HG03108 (cell line): ENCODE results near the gene PLCL2.

Experiments
- ATAC-seq: cut with Tn5 transposase; IDR thresholded peaks from one replicate; pipeline ENCODE4 v1.9.1; 2021; ENCODE audit warnings: moderate library complexity; ENCODE audit not compliant: unreplicated experiment

The PLCL2 gene

DNA sequence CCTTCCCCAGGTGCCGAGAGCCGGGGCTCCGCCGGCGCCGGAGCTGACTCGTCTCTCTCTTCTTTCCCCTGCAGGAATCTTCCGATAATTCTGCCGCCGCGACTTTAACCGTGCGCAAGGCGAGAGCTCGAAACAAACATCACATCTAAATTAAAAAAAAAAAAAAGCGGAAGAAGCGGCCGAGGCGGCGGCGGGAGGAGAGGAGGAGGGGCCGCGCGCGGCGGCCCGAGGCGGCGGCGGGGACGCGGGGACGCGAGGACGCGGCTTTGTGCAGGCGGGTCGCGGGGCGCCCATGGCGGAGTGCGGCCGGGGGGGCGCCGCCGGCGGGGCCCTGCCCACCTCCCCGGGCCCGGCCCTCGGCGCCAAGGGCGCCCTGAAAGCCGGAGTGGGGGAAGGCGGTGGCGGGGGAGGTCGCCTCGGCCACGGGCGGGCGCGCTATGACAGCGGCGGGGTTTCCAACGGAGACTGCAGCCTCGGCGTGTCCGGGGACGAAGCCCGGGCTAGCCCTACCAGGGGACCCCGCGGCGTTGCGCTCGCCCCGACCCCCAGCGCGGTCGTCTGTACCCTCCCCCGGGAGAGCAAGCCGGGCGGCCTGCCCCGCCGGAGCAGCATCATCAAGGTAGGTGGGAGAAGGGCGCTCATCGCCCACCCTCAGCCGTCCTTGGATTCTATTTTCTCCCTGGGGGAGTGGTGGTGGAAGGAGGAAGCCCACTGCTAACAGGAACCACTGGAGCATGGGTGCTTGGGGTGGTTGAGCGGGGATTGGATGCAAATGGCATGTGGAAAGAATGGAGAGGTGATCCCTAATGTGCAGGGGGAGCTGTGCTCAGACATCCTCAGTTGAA is at the start of gene PLCL2:
Gene PLCL2 (plus strand): TSS at position 208 of the 845 bp plus-strand sequence. CDS start 85 bp downstream, at position 293.
- peak; percentile 24 for ATAC-seq

DNA sequence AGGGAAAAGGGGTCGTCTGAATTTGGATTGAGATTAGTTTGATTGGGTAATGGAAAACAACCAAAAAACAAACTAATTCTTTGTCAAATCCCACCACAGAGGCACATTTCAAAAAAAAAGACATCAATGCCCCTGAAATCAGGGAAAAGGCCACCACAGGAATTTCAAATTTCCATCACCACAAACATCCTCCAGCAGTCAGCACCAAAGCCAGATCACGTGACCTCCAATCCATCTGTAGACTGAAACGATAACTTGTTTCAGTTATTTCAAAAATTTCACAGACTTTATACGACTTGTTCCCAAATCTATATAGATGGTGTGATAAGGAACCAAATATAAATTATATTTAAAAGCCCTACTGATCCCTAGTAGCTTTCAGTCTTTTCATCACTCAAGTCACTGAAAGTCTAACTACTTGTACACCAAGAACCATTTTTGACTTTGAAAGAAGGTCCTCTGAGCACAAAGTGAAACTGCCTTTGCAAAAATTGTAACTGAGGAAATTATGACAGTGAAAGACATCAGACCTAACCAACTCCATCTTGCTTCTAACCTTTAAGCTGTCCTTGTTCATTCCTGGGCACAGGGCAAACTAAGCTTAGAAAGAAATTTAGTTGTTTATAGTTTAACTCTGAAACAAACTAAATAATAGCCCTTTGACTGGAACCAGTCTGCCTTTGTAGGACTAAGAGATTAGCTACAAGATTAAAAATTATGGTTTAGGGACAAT is 48.1 kb upstream of the PLCL2 start:
- ATAC-seq: no peak

DNA sequence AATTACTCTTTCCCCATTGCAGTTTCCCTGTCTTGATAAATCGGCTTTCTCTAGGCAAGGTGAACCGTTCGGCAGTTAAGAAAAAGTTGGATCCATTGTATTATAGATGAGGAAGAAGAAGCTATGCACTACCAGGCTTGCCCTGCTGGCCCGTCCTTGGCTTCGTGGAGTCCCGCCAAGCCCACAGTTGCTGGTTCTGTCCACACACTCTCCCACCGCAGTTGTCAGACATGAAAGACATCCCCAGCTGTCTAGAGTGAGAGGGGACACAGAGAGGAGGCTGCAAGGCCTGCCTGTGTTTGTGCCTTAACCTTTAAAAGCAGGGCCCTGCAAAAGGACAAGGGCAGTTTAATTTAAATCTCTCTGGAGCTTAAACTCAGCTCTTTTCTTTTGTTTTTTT is 47.2 kb upstream of the PLCL2 start:
- no peak for ATAC-seq

DNA sequence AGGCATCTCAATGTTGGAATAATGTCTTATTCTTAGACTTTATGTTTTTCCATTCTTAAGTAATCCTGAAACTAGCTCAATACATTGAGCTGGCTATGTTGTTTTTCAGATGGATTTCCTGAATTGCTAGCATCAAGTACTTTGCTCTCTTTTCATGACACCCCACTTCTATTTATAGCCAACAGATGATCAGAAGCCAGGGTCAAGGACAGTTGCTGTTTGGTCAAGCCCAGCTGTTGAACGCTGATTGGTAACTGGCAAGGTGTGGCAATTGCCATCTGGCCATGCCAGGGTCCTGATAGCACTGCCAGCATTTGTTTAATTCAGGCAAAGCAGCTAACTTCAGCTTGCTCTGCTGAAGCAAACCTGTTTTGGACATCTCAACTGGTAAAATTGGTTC is 46.2 kb upstream of the PLCL2 start:
- no peak for ATAC-seq

DNA sequence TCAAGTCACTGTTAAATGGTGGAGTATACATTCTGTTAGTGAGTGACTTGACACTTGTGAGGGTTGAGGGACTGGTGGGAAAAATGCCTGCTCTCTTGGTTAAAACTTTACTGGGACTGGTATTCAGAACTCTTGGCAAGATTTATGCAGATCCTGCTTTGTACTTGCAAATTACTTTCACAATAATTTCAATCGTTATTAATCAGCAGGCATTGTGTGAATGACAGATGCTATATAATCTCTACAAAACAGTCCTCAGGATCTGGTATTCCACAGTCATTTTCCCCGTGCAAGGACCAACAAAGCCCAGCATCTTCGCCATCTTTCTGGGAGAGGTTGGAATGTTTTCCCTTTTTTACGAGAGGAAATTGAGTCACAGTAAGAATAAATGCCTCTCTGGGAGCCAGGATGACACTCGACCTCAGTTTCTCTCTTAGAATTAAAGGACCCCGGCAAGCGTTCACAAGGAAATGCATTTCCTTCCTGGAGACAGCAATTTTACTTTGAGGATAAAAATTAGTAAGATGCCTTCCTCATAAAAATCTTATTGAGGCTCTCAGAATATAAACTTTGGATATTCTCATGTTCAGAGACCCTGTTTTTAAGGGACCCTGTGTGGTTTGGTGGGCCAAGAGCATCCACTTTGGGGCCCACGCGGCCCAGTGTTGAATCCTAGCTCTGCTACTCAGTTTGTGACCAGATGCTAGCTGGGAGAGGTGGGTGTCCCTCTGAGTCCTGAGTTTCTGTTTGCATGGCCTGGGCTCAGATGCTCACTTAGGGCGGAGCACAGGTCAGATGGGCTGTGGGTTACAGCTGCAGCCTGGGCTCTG is 45.3 kb upstream of the PLCL2 start:
- ATAC-seq: no peak

DNA sequence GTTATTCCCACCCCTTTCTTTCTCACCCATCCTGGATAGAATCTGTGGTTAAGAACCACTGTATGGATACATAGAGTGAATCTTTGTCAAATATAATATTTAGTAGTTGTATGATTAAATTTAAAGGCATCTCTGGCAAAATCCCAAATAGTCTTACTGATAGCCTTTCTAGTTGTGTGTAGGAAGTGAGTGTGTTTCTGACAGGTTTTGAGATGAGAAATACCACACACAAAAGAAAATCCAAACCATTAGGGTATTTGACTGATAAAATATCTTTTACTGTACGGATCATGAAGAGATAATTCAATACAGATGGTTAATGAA is 44.7 kb upstream of the PLCL2 start:
- ATAC-seq: no peak

DNA sequence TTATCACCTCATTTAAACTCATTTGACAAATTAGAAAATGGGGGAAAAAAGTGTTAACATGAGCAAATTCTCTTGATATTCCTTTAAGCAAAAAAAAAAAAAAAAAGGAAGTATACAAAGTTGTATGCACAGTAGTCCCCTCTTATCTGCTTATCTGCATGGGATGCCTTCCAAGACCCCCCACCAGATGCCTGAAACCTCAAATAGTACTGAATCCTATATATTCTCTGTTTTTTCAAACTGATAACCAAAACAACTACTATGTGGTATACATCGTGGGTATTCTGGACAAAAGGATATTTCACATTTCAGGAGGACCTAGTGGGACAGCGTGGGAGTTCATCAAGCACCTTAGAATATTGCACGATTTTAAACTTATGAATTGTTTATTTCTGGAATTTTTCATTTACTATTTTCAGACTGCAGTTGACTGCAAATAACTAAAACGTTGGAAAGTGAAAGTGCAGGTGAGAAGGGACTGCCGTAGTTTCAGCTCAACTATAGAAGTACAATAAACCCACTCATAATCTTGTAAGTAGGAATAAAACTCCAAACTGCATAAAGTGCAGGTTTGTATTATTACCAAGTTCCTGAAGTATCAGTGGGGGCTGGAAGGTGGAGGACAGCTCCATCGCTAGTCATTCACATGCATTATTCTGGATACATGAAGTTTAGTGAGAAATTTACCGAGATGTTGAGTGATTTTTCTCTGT is 43.6 kb upstream of the PLCL2 start:
- no peak for ATAC-seq

DNA sequence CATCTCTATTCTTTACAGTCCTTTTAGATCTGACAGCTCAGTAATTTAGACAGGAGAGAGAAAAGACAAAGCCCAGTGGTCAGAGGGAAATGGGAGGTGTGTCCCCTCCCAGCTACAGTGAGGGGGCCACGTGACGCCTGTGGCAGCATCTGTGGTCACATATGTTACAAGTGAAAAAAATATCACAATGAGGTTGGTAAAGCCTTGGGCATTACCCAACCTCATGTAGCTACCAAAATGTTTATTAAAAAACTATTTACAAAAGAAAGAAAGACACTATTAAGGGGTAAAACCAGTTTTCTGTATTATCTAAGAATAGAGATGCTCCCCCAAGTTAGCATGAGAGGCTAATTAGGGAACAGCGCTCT is 42.9 kb upstream of the PLCL2 start:
- peak; percentile 67 for ATAC-seq

DNA sequence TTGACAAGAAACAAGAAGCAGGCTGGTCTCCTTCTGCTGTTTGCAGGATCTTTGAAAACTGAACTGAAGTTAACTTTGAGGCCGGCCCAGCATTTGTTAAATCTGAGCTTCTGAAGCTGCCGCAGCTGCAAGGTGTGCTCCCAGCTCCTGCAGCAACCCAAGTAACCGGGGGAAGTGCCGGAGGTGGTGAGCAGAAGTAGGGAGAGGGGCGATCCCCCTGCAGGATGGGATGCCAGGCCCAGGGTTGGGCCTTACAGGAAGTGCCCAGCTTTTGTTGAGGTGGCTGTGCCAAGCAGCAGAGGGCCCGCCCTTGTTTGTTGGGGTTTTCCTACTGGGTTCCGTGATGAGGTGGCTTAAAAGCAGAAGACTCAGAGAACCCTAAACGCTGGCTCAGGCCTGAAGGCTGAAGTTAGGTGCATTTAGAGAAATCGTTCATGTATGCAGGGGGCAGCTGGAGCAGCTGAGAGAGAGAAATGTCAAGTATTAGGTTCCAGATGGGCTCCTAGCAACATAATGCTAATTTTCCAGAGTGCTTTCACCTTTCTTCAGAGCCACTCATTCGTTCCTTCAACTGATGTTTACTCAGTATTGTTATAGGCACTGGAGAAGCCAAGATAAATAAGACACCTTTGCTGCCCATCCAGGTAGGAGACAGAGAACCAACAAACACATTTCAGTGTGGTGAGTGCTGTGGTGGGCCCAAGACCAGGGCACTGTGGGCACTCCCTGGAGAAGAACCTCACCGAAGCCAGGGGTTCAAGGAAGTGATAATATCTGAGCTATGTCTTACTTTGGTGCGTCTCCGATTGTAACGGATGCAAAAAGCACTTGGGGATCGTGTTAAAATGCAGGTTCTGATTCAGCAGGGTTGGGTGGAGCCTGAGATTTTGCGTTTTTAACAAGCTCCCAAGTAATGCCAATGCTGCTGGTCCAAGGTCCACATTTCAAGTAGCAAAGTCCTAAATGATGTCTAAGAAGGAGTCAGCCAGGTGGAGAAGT is 42.2 kb upstream of the PLCL2 start:
- ATAC-seq: peak; percentile 80

DNA sequence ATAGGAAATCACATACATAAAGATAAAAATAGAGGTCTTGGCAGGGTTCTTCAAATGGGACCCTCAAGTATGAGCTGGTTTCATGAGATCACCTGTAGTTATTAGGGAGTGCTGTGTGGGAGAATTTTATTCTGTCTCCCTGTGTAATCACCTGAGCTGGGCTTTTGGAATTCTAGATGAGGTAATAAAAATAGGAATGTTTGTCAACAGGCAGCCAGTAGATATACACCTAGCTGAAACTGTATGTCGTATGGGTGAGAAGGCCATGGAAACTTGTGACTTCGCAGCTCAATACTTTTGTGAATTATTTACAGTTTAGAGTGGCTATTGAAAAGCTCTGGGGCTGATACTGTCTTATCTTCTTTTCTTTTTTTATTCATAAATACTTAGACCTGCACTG is 40.5 kb upstream of the PLCL2 start:
- no peak for ATAC-seq

DNA sequence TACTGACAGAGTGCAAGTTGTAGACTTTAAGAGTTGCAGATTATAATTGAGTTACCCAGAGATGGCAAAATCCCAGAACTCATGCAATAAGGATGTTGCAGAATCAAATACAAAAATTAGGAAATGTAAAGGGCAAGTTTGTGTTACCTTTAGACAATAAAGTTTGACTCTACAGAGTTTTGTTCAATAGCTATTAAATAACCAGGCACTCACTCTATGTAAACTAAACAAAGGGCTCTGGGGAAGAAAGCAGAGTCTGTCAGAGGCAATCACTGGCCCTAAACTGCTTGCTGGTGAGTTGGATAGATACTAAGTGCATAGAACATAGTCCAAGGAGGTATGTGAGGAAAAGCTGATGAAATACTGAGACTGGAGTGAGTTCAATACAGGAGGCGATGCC is 40.0 kb upstream of the PLCL2 start:
- no peak for ATAC-seq

DNA sequence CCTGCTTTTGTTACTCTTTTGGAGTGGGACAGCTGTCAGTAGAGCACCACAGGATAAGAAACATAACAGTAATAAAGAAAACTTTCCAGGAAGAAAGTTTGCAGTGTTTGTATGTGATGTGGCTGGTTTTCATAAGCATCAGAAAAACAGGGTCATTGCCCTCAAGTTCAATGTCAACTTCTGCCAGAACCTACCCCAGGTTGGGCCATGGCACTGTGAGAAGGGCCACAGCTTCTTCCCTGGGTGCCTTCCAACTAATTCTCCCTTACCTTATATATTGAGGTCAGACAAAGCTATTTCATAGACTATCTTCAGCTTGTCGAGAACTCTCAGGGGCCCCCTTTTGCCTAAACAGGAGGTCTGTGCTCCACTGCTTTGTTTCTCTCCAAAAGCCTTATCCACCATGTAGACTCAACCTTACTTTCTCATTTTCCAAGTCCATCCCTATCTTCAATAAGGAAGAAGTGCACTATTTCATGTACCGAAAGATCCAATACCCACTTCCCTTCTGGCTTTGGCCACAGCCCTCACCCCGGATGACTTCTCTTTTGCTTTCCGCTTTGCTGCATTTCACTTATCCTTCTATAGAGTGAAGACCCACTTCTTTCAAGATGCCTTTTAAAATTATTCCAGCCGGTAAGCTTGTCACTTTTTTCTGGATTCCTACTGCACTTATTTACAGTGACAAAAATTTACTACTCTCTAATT is 38.2 kb upstream of the PLCL2 start:
- ATAC-seq: no peak

DNA sequence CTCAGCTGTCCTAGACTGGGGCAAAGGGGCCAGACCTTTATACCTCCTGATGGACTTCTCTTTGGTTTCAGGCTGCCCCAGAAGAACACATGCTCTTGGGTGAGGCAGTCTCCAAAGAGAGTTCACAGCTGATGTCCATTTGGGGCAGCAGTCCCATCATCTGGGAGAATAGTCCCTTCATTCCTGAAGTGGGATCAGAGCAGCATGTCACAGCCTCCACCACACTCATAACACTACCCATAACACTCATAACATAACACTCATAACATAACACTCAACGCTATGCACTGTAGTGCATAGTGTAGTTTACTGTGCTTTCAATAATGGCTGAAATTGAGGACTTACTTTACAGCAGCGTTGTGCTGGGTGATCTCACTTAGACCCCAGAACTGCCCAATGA is 36.7 kb upstream of the PLCL2 start:
- no peak for ATAC-seq

DNA sequence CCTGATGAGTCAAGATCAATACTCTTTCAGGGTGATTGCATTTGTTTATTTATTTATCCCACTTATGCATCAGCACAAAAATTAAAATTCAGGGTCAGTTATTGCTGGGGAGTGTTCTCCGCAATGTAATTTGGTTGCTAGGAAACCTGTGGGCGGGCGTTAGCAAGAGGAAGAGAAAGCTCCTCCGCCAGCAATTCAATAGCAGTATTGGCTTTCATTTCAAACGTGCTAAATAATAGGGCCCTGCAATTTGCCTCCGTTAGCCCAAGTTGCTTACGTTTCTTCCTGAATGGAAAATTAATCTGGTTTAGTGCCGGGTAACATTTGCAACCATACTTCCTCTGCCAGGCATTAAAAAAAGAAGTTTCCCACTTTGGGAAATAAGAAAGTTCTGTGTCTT is 35.5 kb upstream of the PLCL2 start:
- ATAC-seq: peak; percentile 79

DNA sequence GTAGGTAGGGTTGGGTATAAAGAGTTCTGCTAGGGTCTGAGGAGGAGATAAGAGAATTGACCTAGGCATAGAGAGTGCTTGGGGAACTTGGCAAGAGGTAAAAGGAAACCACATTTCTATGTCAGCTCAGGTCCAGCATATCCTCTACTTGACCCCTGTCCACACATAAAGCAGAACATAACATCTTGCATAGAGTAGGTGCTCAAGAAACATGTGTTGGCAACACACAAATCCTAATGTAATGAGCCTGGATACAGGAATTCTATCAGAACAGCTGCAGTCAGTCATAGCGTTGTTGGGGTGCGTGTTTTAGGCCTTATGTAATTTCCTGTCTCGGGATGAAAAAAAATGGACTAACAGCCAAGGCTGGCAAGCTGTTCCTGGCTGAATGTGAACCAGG is 35.0 kb upstream of the PLCL2 start:
- ATAC-seq: no peak

DNA sequence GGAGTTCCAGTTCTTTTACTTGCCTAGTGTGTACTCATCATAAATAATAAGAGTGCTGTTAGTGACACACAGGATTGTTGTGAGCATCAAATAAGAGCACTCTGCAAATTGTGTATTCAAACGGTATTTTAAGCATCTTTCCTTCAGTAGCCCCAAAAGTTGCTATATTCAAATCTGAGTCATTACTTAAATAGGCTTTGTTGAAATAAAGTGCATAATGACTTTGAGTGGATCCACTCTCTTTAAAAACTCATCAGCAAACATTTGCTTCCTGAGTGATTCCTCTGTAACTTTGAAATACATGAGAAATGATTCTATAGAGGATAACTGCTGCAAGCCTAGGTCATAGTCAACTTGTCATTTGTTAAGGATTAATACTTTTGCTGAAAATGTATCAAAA is 29.3 kb upstream of the PLCL2 start:
- no peak for ATAC-seq

DNA sequence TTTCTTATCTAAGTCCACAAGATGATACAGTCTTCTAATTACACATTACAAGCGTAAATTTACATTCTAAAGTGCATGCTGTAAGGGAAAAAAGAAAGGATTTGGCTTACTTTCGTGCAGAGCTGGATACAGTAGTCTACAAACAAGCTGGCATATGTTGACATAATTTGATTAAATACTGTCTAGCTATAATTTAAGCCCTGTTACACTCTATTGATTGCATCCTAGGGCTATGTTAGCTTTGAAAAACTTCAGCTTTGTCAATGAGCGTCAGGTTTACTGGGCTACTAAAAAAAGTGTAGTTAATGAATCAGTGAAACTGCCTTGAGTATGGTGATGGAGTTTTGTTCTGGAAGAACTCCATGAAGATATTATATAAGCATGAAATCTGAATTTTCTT is 24.5 kb upstream of the PLCL2 start:
- ATAC-seq: no peak

DNA sequence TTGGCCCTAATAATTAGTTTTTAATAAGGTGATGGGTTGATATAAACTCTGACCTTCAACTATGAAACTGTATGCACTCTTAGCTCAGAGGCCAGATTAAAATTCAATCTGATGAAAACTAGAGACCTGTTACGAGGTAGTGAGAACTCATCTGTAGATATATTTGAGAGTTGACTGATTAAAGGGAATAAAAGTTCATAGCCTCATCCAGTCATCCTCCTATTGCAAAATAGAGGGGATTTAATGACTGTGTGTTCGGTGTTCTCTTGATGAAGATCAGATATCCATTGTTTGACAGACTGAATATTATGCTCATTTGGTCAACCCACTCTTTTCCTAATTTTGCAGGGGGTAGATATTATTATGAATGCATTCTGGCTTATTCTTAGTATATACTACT is 23.3 kb upstream of the PLCL2 start:
- ATAC-seq: no peak

DNA sequence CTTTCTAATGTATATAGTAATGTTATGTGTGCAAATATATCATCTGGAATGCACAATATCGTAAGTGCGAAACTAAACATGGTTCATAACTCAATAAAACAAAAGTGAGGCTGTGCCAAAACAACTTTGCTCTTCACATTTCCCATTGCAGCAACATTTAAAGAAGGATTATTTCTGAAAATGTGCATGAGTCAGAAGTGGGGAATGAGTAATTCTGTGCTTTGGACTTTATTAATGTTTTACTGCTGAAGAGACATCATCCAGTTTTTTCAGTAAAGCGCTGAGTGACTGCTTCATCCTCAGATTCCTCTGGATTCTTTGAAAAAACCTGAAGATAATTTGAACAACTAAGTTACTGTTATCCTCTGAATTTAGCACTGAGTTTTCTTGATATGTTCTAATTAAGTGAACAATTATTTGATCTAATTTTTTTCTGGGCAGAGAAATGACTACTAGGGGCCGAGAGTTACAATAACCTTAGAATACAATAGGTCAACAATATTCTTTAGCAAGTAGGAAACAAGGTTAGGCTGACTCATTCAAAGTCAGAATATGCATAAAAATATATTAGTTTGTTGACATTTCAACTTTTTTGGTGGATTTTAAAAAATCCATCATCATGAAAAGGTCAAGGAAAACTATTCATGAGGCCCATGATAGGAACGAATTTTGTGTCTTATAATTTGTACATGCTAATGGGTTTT is 20.0 kb upstream of the PLCL2 start:
- ATAC-seq: no peak
